B cell (primary cell): Measurements from ENCODE around the gene IL1RAP. TPM values are rescaled to one million over a fixed set of nuclear protein-coding genes. Genes with fewer than 3 reads are reported as not detected.

Source experiments
- ATAC-seq: fragments of 200-7000 bp; cut with Tn5 transposase; one replicate; pipeline ENCODE4 v1.10.0; 2021; ENCODE audit warnings: low read depth, mild to moderate bottlenecking, moderate number of reproducible peaks, moderate library complexity
- CTCF ChIA-PET: fragments of 350-600 bp; sonication (Branson Sonifier 250); formaldehyde crosslinking; loops from one replicate; lab custom pipeline; 2021; ENCODE audit warnings: antibody characterized with exemption, inconsistent platforms; lab: Charles Lee
- POLR2A ChIA-PET: fragments of 350-600 bp; sonication (Branson Sonifier 250); formaldehyde crosslinking; loops from one replicate; lab custom pipeline; 2021; ENCODE audit warnings: antibody characterized with exemption; lab: Charles Lee
- DNase-seq: peaks from one replicate; pipeline ENCODE4 v3.0.0; 2013
- H2AFZ ChIP-seq: 2 replicates; pipeline ENCODE4 v1.6.1; 2012; ENCODE audit warnings: mild to moderate bottlenecking, low read depth, low read length; ENCODE audit not compliant: insufficient read depth, poor library complexity, severe bottlenecking
- H3K27ac ChIP-seq, 2 donors: 1 replicate in 1 of 2; 2 replicates in 1 of 2; pipeline ENCODE4 v1.5.1; 2012 to 2013; ENCODE audit warnings: low read length in 2 of 2, mild to moderate bottlenecking in 2 of 2, moderate library complexity in 1 of 2
- H3K27me3 ChIP-seq, 4 experiments: fragments of 200-600 bp in 1 of 4; sonication (generic) in 1 of 4; replicated peaks in 1 of 4; 1 replicate in 2 of 4; 2 replicates in 2 of 4; pipeline versions ENCODE4 v1.6.1 to v1.7.0; 2013 to 2016; ENCODE audit warnings: low read length in 3 of 4, mild to moderate bottlenecking in 2 of 4, mixed read lengths in 1 of 4, moderate library complexity in 1 of 4; ENCODE audit not compliant: insufficient read depth in 4 of 4, control insufficient read depth in 3 of 4; ENCODE audit errors: control extremely low read depth in 1 of 4
- H3K36me3 ChIP-seq, 2 experiments: replicated peaks in 1 of 2; 1 replicate in 1 of 2; 2 replicates in 1 of 2; pipeline versions ENCODE4 v1.6.1 to v1.7.1; 2013; ENCODE audit warnings: low read length in 1 of 2; ENCODE audit not compliant: insufficient read depth in 2 of 2, control insufficient read depth in 1 of 2; ENCODE audit errors: control extremely low read depth in 1 of 2, extremely low read depth in 1 of 2
- H3K4me1 ChIP-seq, 2 donors: fragments of 200-600 bp in 1 of 2; sonication (generic) in 1 of 2; 1 replicate in 1 of 2; 2 replicates in 1 of 2; pipeline versions ENCODE4 v1.5.1 to v1.6.1; 2013 to 2017; ENCODE audit warnings: low read length in 2 of 2; ENCODE audit not compliant: control insufficient read depth in 2 of 2, insufficient read depth in 2 of 2
- H3K4me2 ChIP-seq: replicated peaks from 2 replicates; pipeline ENCODE3; 2012; ENCODE audit warnings: mild to moderate bottlenecking, low read depth, low read length; ENCODE audit not compliant: poor library complexity, severe bottlenecking
- H3K4me3 ChIP-seq, 5 experiments: fragments of 200-600 bp in 1 of 5; sonication (generic) in 1 of 5; 1 replicate in 3 of 5; 2 replicates in 2 of 5; pipeline versions ENCODE4 v1.5.1 to v1.7.0; 2011 to 2016; ENCODE audit warnings: low read length in 4 of 5, mild to moderate bottlenecking in 4 of 5, low read depth in 2 of 5, control low read depth in 1 of 5, moderate library complexity in 1 of 5; ENCODE audit not compliant: insufficient read depth in 1 of 5; ENCODE audit errors: control extremely low read depth in 1 of 5, extremely low read depth in 1 of 5
- H3K79me2 ChIP-seq: fragments of 200-600 bp; sonication (generic); one replicate; pipeline ENCODE4 v1.6.0; 2016; ENCODE audit warnings: low read length; ENCODE audit not compliant: control insufficient read depth, insufficient read depth
- H3K9ac ChIP-seq: fragments of 200-600 bp; sonication (generic); 2 replicates; pipeline ENCODE4 v1.6.1; 2017; ENCODE audit warnings: mild to moderate bottlenecking, low read length, moderate library complexity
- H3K9me3 ChIP-seq, 3 donors: one replicate each; pipeline versions ENCODE4 v1.6.1 to v1.7.1; 2013; ENCODE audit warnings: low read length in 2 of 3; ENCODE audit not compliant: control insufficient read depth in 2 of 3, insufficient read depth in 1 of 3; ENCODE audit errors: control extremely low read depth in 1 of 3
- H4K20me1 ChIP-seq: 2 replicates; pipeline ENCODE4 v1.6.0; 2012; ENCODE audit warnings: mild to moderate bottlenecking, low read length; ENCODE audit not compliant: insufficient read depth, control insufficient read depth, poor library complexity, severe bottlenecking
- H3K27ac Mint-ChIP-seq: one replicate; pipeline ENCODE4 v1.8.0; 2021; ENCODE audit warnings: mixed read lengths
- H3K27me3 Mint-ChIP-seq: one replicate; pipeline ENCODE4 v1.8.0; 2021; ENCODE audit warnings: mixed read lengths
- H3K4me1 Mint-ChIP-seq: one replicate; pipeline ENCODE4 v1.8.0; 2021; ENCODE audit warnings: mixed read lengths
- H3K4me3 Mint-ChIP-seq: one replicate; pipeline ENCODE4 v1.8.0; 2021; ENCODE audit warnings: mixed read lengths
- H3K9me3 Mint-ChIP-seq: one replicate; pipeline ENCODE4 v1.8.0; 2022; ENCODE audit warnings: mixed read lengths; ENCODE audit not compliant: insufficient read depth
- EZH2 ChIP-seq: IDR thresholded peaks from 2 replicates; pipeline ENCODE4 v1.6.1; 2012; ENCODE audit warnings: borderline replicate concordance, low read depth, mild to moderate bottlenecking, moderate library complexity, low read length; ENCODE audit not compliant: insufficient read depth, poor library complexity, severe bottlenecking
- WGBS: methylation state at CpG from one replicate; pipeline ENCODE4 v1.1.5; 2013; ENCODE audit warnings: missing lambda C conversion rate; ENCODE audit not compliant: insufficient coverage; 5-methylcytosine and 5-hydroxymethylcytosine counted together
- intact Hi-C: fragments of 100-400 bp; cut with micrococcal nuclease; formaldehyde crosslinking; loops from one replicate; pipeline ENCODE4 v1.10.0; 2022
- polyA plus RNA-seq: library from polyadenylated mRNA; depleted of rRNA; stranded (reverse); fragments of >200 nt; gene quantifications from 2 replicates; pipeline ENCODE4 v1.2.3, GENCODE V29; 2012
- total RNA-seq, 2 donors: library from RNA; stranded (reverse); fragments of 120-200 nt in 1 of 2; gene quantifications; 1 replicate in 1 of 2; 2 replicates in 1 of 2; pipeline versions ENCODE4 v1.2.3 to v1.2.4, GENCODE V29; 2013 to 2022
- TF ChIP-seq, protein P1 (sequence below): fragments of 200-600 bp; IDR thresholded peaks from one replicate; pipeline ENCODE4 v1.8.0; 2022; ENCODE audit warnings: antibody characterized with exemption, mild to moderate bottlenecking

The IL1RAP gene
- total and polyA plus RNA-seq, 2 donors (not counting 1 experiment from before 2014, with no cell fraction given) = 2.3 to 11.5 TPM

DNA sequence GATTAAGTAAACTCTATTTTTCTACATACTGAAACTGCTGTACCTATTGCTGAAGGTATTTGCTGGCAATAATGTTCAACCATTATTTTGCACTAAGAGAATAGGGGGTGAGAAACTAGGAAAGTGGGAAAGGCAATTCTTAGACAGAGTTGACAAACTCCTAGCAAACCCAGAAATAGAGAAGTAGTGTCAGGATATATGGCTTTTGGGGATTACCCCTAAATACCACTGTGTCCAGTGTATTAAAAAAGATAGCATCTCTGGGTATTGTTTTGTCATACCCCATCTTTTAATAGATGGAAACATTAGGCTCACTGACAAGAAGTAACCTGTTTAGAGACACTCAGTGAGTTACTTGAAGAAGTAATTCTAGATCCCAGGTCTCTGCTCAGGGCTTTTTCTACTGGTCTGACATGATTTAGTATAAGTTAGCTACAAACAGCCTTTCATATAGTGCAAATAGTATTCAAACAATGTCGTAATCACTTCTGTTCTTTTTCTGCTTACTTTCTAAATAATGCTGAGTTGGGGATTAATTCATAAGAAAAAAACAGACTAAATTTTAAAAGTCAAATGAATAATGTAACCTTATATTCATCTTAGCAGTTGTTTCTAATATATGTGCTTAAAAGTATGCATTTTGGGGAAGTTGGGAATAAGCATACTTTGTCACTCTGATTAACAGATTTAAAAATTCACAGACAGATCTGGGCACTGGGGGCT is 107.2 kb downstream of the IL1RAP start:
- ATAC-seq = no peak
- Histone ChIP-seq H3K9ac (no peak overlapping the region), H3K27me3 (no peaks in the 10 kb centered on the region), H3K9me3 (no peaks in the 10 kb centered on the region), H4K20me1 (no peaks in the 10 kb centered on the region), H3K4me2 (no peak overlapping the region), H3K79me2 (no peaks in the 10 kb centered on the region), H3K4me3 (no peak overlapping the region), H3K27ac (no peak overlapping the region), H3K36me3 (peaks cover 0 to 4% of the 10 kb centered on the region in 2 experiments), H3K4me1 (peaks cover 24 to 29% of the 10 kb centered on the region in 2 donors), H2AFZ (no peak overlapping the region)
- WGBS = no CpG with 5 or more reads among the region's 1 CpG
- TF ChIP-seq, protein P1, sequence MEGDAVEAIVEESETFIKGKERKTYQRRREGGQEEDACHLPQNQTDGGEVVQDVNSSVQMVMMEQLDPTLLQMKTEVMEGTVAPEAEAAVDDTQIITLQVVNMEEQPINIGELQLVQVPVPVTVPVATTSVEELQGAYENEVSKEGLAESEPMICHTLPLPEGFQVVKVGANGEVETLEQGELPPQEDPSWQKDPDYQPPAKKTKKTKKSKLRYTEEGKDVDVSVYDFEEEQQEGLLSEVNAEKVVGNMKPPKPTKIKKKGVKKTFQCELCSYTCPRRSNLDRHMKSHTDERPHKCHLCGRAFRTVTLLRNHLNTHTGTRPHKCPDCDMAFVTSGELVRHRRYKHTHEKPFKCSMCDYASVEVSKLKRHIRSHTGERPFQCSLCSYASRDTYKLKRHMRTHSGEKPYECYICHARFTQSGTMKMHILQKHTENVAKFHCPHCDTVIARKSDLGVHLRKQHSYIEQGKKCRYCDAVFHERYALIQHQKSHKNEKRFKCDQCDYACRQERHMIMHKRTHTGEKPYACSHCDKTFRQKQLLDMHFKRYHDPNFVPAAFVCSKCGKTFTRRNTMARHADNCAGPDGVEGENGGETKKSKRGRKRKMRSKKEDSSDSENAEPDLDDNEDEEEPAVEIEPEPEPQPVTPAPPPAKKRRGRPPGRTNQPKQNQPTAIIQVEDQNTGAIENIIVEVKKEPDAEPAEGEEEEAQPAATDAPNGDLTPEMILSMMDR = no peak
- no peak for TF ChIP-seq EZH2
- POLR2A ChIA-PET = no interaction called here
- Mint-ChIP-seq H3K4me3 (no peak overlapping the region), H3K4me1 (peaks cover 30% of the 10 kb centered on the region), H3K27me3 (no peaks in the 10 kb centered on the region), H3K27ac (no peak overlapping the region), H3K9me3 (no peaks in the 10 kb centered on the region)
- intact Hi-C loops = no loop called here
- CTCF ChIA-PET = no interaction called here
- no peak for DNase-seq

GRCh38 chr3:190621927-190622326 is 108.0 kb downstream of the IL1RAP start:
- no peaks in the 10 kb centered on the region for H4K20me1 ChIP-seq
- H3K36me3 ChIP-seq = peaks cover 0 to 4% of the 10 kb centered on the region in 2 experiments
- no peaks in the 10 kb centered on the region for H3K27me3 ChIP-seq
- intact Hi-C loops = no loop called here
- no peak overlapping the region for H3K27ac Mint-ChIP-seq
- peaks cover 22% of the 10 kb centered on the region for H3K4me1 Mint-ChIP-seq
- no peak overlapping the region for H3K4me3 Mint-ChIP-seq
- H3K9ac ChIP-seq = no peak overlapping the region
- H3K9me3 ChIP-seq = no peaks in the 10 kb centered on the region
- no peak overlapping the region for H2AFZ ChIP-seq
- no peaks in the 10 kb centered on the region for H3K27me3 Mint-ChIP-seq
- ChIA-PET CTCF (no interaction called here), POLR2A (no interaction called here)
- H3K9me3 Mint-ChIP-seq = no peaks in the 10 kb centered on the region
- WGBS = no CpG with 5 or more reads among the region's 3 CpGs
- ATAC-seq = no peak
- no peak overlapping the region for H3K4me3 ChIP-seq
- no peak for TF ChIP-seq EZH2
- TF ChIP-seq, protein P1 = no peak
- H3K4me1 ChIP-seq = peaks cover 16 to 22% of the 10 kb centered on the region in 2 donors
- no peaks in the 10 kb centered on the region for H3K79me2 ChIP-seq
- no peak overlapping the region for H3K27ac ChIP-seq
- DNase-seq = no peak
- H3K4me2 ChIP-seq = no peak overlapping the region
